B cell (primary cell): ENCODE results near the gene MRPS25. TPM values are rescaled to one million over a fixed set of nuclear protein-coding genes. Genes with fewer than 3 reads are reported as not detected.

Source experiments
- ATAC-seq: fragments of 200-7000 bp; cut with Tn5 transposase; one replicate; pipeline ENCODE4 v1.10.0; 2021; ENCODE audit warnings: low read depth, mild to moderate bottlenecking, moderate number of reproducible peaks, moderate library complexity
- CTCF ChIA-PET: fragments of 350-600 bp; sonication (Branson Sonifier 250); formaldehyde crosslinking; loops from one replicate; lab custom pipeline; 2021; ENCODE audit warnings: antibody characterized with exemption, inconsistent platforms; lab: Charles Lee
- POLR2A ChIA-PET: fragments of 350-600 bp; sonication (Branson Sonifier 250); formaldehyde crosslinking; loops from one replicate; lab custom pipeline; 2021; ENCODE audit warnings: antibody characterized with exemption; lab: Charles Lee
- DNase-seq: peaks from one replicate; pipeline ENCODE4 v3.0.0; 2013
- H2AFZ ChIP-seq: 2 replicates; pipeline ENCODE4 v1.6.1; 2012; ENCODE audit warnings: mild to moderate bottlenecking, low read depth, low read length; ENCODE audit not compliant: insufficient read depth, poor library complexity, severe bottlenecking
- H3K27ac ChIP-seq, 2 donors: 1 replicate in 1 of 2; 2 replicates in 1 of 2; pipeline ENCODE4 v1.5.1; 2012 to 2013; ENCODE audit warnings: low read length in 2 of 2, mild to moderate bottlenecking in 2 of 2, moderate library complexity in 1 of 2
- H3K27me3 ChIP-seq, 4 experiments: fragments of 200-600 bp in 1 of 4; sonication (generic) in 1 of 4; replicated peaks in 1 of 4; 1 replicate in 2 of 4; 2 replicates in 2 of 4; pipeline versions ENCODE4 v1.6.1 to v1.7.0; 2013 to 2016; ENCODE audit warnings: low read length in 3 of 4, mild to moderate bottlenecking in 2 of 4, mixed read lengths in 1 of 4, moderate library complexity in 1 of 4; ENCODE audit not compliant: insufficient read depth in 4 of 4, control insufficient read depth in 3 of 4; ENCODE audit errors: control extremely low read depth in 1 of 4
- H3K36me3 ChIP-seq, 2 experiments: replicated peaks in 1 of 2; 1 replicate in 1 of 2; 2 replicates in 1 of 2; pipeline versions ENCODE4 v1.6.1 to v1.7.1; 2013; ENCODE audit warnings: low read length in 1 of 2; ENCODE audit not compliant: insufficient read depth in 2 of 2, control insufficient read depth in 1 of 2; ENCODE audit errors: control extremely low read depth in 1 of 2, extremely low read depth in 1 of 2
- H3K4me1 ChIP-seq, 2 donors: fragments of 200-600 bp in 1 of 2; sonication (generic) in 1 of 2; 1 replicate in 1 of 2; 2 replicates in 1 of 2; pipeline versions ENCODE4 v1.5.1 to v1.6.1; 2013 to 2017; ENCODE audit warnings: low read length in 2 of 2; ENCODE audit not compliant: control insufficient read depth in 2 of 2, insufficient read depth in 2 of 2
- H3K4me2 ChIP-seq: replicated peaks from 2 replicates; pipeline ENCODE3; 2012; ENCODE audit warnings: mild to moderate bottlenecking, low read depth, low read length; ENCODE audit not compliant: poor library complexity, severe bottlenecking
- H3K4me3 ChIP-seq, 5 experiments: fragments of 200-600 bp in 1 of 5; sonication (generic) in 1 of 5; 1 replicate in 3 of 5; 2 replicates in 2 of 5; pipeline versions ENCODE4 v1.5.1 to v1.7.0; 2011 to 2016; ENCODE audit warnings: low read length in 4 of 5, mild to moderate bottlenecking in 4 of 5, low read depth in 2 of 5, control low read depth in 1 of 5, moderate library complexity in 1 of 5; ENCODE audit not compliant: insufficient read depth in 1 of 5; ENCODE audit errors: control extremely low read depth in 1 of 5, extremely low read depth in 1 of 5
- H3K79me2 ChIP-seq: fragments of 200-600 bp; sonication (generic); one replicate; pipeline ENCODE4 v1.6.0; 2016; ENCODE audit warnings: low read length; ENCODE audit not compliant: control insufficient read depth, insufficient read depth
- H3K9ac ChIP-seq: fragments of 200-600 bp; sonication (generic); 2 replicates; pipeline ENCODE4 v1.6.1; 2017; ENCODE audit warnings: mild to moderate bottlenecking, low read length, moderate library complexity
- H3K9me3 ChIP-seq, 3 donors: one replicate each; pipeline versions ENCODE4 v1.6.1 to v1.7.1; 2013; ENCODE audit warnings: low read length in 2 of 3; ENCODE audit not compliant: control insufficient read depth in 2 of 3, insufficient read depth in 1 of 3; ENCODE audit errors: control extremely low read depth in 1 of 3
- H4K20me1 ChIP-seq: 2 replicates; pipeline ENCODE4 v1.6.0; 2012; ENCODE audit warnings: mild to moderate bottlenecking, low read length; ENCODE audit not compliant: insufficient read depth, control insufficient read depth, poor library complexity, severe bottlenecking
- H3K27ac Mint-ChIP-seq: one replicate; pipeline ENCODE4 v1.8.0; 2021; ENCODE audit warnings: mixed read lengths
- H3K27me3 Mint-ChIP-seq: one replicate; pipeline ENCODE4 v1.8.0; 2021; ENCODE audit warnings: mixed read lengths
- H3K4me1 Mint-ChIP-seq: one replicate; pipeline ENCODE4 v1.8.0; 2021; ENCODE audit warnings: mixed read lengths
- H3K4me3 Mint-ChIP-seq: one replicate; pipeline ENCODE4 v1.8.0; 2021; ENCODE audit warnings: mixed read lengths
- H3K9me3 Mint-ChIP-seq: one replicate; pipeline ENCODE4 v1.8.0; 2022; ENCODE audit warnings: mixed read lengths; ENCODE audit not compliant: insufficient read depth
- EZH2 ChIP-seq: IDR thresholded peaks from 2 replicates; pipeline ENCODE4 v1.6.1; 2012; ENCODE audit warnings: borderline replicate concordance, low read depth, mild to moderate bottlenecking, moderate library complexity, low read length; ENCODE audit not compliant: insufficient read depth, poor library complexity, severe bottlenecking
- WGBS: methylation state at CpG from one replicate; pipeline ENCODE4 v1.1.5; 2013; ENCODE audit warnings: missing lambda C conversion rate; ENCODE audit not compliant: insufficient coverage; 5-methylcytosine and 5-hydroxymethylcytosine counted together
- intact Hi-C: fragments of 100-400 bp; cut with micrococcal nuclease; formaldehyde crosslinking; loops from one replicate; pipeline ENCODE4 v1.10.0; 2022
- polyA plus RNA-seq: library from polyadenylated mRNA; depleted of rRNA; stranded (reverse); fragments of >200 nt; gene quantifications from 2 replicates; pipeline ENCODE4 v1.2.3, GENCODE V29; 2012
- total RNA-seq, 2 donors: library from RNA; stranded (reverse); fragments of 120-200 nt in 1 of 2; gene quantifications; 1 replicate in 1 of 2; 2 replicates in 1 of 2; pipeline versions ENCODE4 v1.2.3 to v1.2.4, GENCODE V29; 2013 to 2022
- TF ChIP-seq, protein P1 (sequence below): fragments of 200-600 bp; IDR thresholded peaks from one replicate; pipeline ENCODE4 v1.8.0; 2022; ENCODE audit warnings: antibody characterized with exemption, mild to moderate bottlenecking

Gene MRPS25
- total and polyA plus RNA-seq, 2 donors (not counting 1 experiment from before 2014, with no cell fraction given), result 94.9 to 105 TPM

GRCh38 chr3:15079091-15079490 lies 14.0 kb upstream of the MRPS25 start:
- CTCF ChIA-PET, result no interaction called here
- Mint-ChIP-seq H3K9me3 (no peaks in the 10 kb centered on the region), H3K4me3 (no peak overlapping the region), H3K27ac (no peak overlapping the region), H3K4me1 (no peaks in the 10 kb centered on the region), H3K27me3 (no peaks in the 10 kb centered on the region)
- no peaks in the 10 kb centered on the region for H3K27me3 ChIP-seq
- POLR2A ChIA-PET, result no interaction called here
- 100% methylated on average over 1 of the region's 3 CpGs for WGBS
- H3K4me2 ChIP-seq, result no peak overlapping the region
- no peak overlapping the region for H2AFZ ChIP-seq
- no peak for DNase-seq
- H3K9ac ChIP-seq, result no peak overlapping the region
- no peaks in the 10 kb centered on the region for H3K4me1 ChIP-seq
- H3K4me3 ChIP-seq, result no peak overlapping the region
- no peaks in the 10 kb centered on the region for H3K9me3 ChIP-seq
- peaks cover 21 to 92% of the 10 kb centered on the region in 2 experiments for H3K36me3 ChIP-seq
- no peak for ATAC-seq
- TF ChIP-seq EZH2, result no peak
- TF ChIP-seq, protein P1, sequence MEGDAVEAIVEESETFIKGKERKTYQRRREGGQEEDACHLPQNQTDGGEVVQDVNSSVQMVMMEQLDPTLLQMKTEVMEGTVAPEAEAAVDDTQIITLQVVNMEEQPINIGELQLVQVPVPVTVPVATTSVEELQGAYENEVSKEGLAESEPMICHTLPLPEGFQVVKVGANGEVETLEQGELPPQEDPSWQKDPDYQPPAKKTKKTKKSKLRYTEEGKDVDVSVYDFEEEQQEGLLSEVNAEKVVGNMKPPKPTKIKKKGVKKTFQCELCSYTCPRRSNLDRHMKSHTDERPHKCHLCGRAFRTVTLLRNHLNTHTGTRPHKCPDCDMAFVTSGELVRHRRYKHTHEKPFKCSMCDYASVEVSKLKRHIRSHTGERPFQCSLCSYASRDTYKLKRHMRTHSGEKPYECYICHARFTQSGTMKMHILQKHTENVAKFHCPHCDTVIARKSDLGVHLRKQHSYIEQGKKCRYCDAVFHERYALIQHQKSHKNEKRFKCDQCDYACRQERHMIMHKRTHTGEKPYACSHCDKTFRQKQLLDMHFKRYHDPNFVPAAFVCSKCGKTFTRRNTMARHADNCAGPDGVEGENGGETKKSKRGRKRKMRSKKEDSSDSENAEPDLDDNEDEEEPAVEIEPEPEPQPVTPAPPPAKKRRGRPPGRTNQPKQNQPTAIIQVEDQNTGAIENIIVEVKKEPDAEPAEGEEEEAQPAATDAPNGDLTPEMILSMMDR, result no peak
- no peaks in the 10 kb centered on the region for H4K20me1 ChIP-seq
- intact Hi-C loops, result no loop called here
- peaks cover 4% of the 10 kb centered on the region for H3K79me2 ChIP-seq
- no peak overlapping the region for H3K27ac ChIP-seq

DNA sequence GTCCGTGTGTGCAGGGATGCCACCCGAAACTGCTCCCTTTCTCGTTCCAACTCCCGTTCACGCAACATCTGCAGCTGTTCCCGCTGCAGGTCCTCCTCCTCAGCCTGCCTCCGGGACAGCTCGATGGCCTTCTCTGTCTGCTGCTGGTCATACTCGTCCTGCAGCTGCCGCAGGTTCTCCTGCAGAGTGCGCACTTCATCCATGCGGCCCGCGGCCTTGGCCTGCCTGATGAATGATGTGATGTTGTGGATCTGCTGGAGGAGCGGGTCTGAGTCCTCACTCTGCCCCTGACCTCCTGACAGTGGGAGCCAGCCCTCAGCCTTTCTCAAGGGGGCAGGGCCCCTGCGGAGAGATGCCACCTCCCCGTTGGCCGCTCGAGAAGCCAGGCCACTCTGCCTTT lies 9.4 kb upstream of the MRPS25 start:
- CTCF ChIA-PET, result interaction anchor here (0.5 kb wide), 1 partner anchor 128 kb away, joined by 3 read pairs; no protein-coding TSS in a partner anchor
- H3K36me3 ChIP-seq, result peaks cover 20 to 73% of the 10 kb centered on the region in 2 experiments

More for the DNA sequence above, 9.4 kb upstream of the MRPS25 start:
- Mint-ChIP-seq H3K4me3 (no peak overlapping the region), H3K4me1 (no peaks in the 10 kb centered on the region), H3K9me3 (no peaks in the 10 kb centered on the region), H3K27ac (no peak overlapping the region), H3K27me3 (no peaks in the 10 kb centered on the region)
- no peak overlapping the region for H2AFZ ChIP-seq
- H3K27me3 ChIP-seq, result no peaks in the 10 kb centered on the region
- no peak overlapping the region for H3K4me3 ChIP-seq
- DNase-seq (no peak), ATAC-seq (no peak)
- TF ChIP-seq, protein P1, result no peak
- TF ChIP-seq EZH2, result no peak
- WGBS, result over 99% methylated on average over 16 of the region's 19 CpGs
- H3K79me2 ChIP-seq, result no peaks in the 10 kb centered on the region
- H3K9me3 ChIP-seq, result no peaks in the 10 kb centered on the region
- no peaks in the 10 kb centered on the region for H4K20me1 ChIP-seq
- POLR2A ChIA-PET, result no interaction called here
- H3K4me2 ChIP-seq, result no peak overlapping the region
- no peaks in the 10 kb centered on the region for H3K4me1 ChIP-seq
- no peak overlapping the region for H3K27ac ChIP-seq
- intact Hi-C loops, result no loop called here
- no peak overlapping the region for H3K9ac ChIP-seq
